Stimulated activated CD8-positive, alpha-beta memory T cell treated with anti-CD3 and anti-CD28 coated beads, Interleukin-2, amount 100 ng/mL, for 48 hours (primary cell): ENCODE measurements around the gene SCAMP2.
"Not testable (repeated sequence)": the region's sequence is repeated elsewhere in the genome, so short reads cannot be mapped to it uniquely, and the experiment has no call there.

Source experiments
- DNase-seq, 2 donors: peaks; one replicate each; pipeline ENCODE4 v3.0.0-alpha.2; 2020; ENCODE audit warnings: low read depth in 2 of 2

Gene SCAMP2

GRCh38 chr15:74873036-74873755 lies at the start of gene SCAMP2:
Gene SCAMP2, minus strand, starts transcription at chr15:74873365. Its CDS starts 110 bp downstream, at chr15:74873255.
- DNase-seq = peak; percentile 85 to 86

- no peak for DNase-seq
Measured at GRCh38 chr15:74920456-74920855, 47.3 kb upstream of the SCAMP2 start.

GRCh38 chr15:74917676-74918075 lies 44.5 kb upstream of the SCAMP2 start:
- no peak for DNase-seq

GRCh38 chr15:74913799-74914198 lies 40.6 kb upstream of the SCAMP2 start:
- DNase-seq = not testable (repeated sequence)

GRCh38 chr15:74913041-74913440 lies 39.9 kb upstream of the SCAMP2 start:
- no peak for DNase-seq

GRCh38 chr15:74908635-74909034 lies 35.5 kb upstream of the SCAMP2 start:
- DNase-seq = no peak

- no peak for DNase-seq
Measured at GRCh38 chr15:74907163-74907870, 34.2 kb upstream of the SCAMP2 start.

- peak; percentile 75 to 81 for DNase-seq
Measured at GRCh38 chr15:74906450-74907162, 33.4 kb upstream of the SCAMP2 start, which contains the start of gene FAM219B. Gene FAM219B, minus strand, starts transcription at chr15:74906851. Its CDS starts 51 bp downstream, at chr15:74906800.

- DNase-seq = peak in 1 of 2 donors; percentile 15
Measured at GRCh38 chr15:74906067-74906449, 32.9 kb upstream of the SCAMP2 start.

GRCh38 chr15:74904190-74904805 lies 31.1 kb upstream of the SCAMP2 start:
- no peak for DNase-seq

- no peak for DNase-seq
Measured at GRCh38 chr15:74903676-74904075, 30.5 kb upstream of the SCAMP2 start.

- DNase-seq = no peak
Measured at GRCh38 chr15:74902295-74903075, 29.3 kb upstream of the SCAMP2 start.

GRCh38 chr15:74901612-74902063 lies 28.5 kb upstream of the SCAMP2 start:
- peak in 1 of 2 donors; percentile 28 for DNase-seq

- DNase-seq = no peak
Measured at GRCh38 chr15:74897300-74897701, 24.1 kb upstream of the SCAMP2 start.

- no peak for DNase-seq
Measured at GRCh38 chr15:74896316-74896715, 23.2 kb upstream of the SCAMP2 start.

GRCh38 chr15:74895830-74896229 lies 22.7 kb upstream of the SCAMP2 start:
- DNase-seq = no peak

GRCh38 chr15:74894383-74894782 lies 21.2 kb upstream of the SCAMP2 start:
- DNase-seq = not testable (repeated sequence)

GRCh38 chr15:74893627-74894026 lies 20.5 kb upstream of the SCAMP2 start:
- DNase-seq = no peak

- DNase-seq = no peak
Measured at GRCh38 chr15:74892931-74893330, 19.8 kb upstream of the SCAMP2 start.

GRCh38 chr15:74892313-74892712 lies 19.1 kb upstream of the SCAMP2 start:
- DNase-seq = no peak

GRCh38 chr15:74891469-74891868 lies 18.3 kb upstream of the SCAMP2 start:
- DNase-seq = no peak
